HG02623 (cell line): ENCODE data around the gene CYP4F22.
"Not testable (repeated sequence)": the region's sequence is repeated elsewhere in the genome, so short reads cannot be mapped to it uniquely, and the experiment has no call there.

ENCODE experiments used
- ATAC-seq: cut with Tn5 transposase; IDR thresholded peaks from one replicate; pipeline ENCODE4 v1.9.1; 2021; ENCODE audit warnings: moderate library complexity; ENCODE audit not compliant: unreplicated experiment

The CYP4F22 gene

DNA sequence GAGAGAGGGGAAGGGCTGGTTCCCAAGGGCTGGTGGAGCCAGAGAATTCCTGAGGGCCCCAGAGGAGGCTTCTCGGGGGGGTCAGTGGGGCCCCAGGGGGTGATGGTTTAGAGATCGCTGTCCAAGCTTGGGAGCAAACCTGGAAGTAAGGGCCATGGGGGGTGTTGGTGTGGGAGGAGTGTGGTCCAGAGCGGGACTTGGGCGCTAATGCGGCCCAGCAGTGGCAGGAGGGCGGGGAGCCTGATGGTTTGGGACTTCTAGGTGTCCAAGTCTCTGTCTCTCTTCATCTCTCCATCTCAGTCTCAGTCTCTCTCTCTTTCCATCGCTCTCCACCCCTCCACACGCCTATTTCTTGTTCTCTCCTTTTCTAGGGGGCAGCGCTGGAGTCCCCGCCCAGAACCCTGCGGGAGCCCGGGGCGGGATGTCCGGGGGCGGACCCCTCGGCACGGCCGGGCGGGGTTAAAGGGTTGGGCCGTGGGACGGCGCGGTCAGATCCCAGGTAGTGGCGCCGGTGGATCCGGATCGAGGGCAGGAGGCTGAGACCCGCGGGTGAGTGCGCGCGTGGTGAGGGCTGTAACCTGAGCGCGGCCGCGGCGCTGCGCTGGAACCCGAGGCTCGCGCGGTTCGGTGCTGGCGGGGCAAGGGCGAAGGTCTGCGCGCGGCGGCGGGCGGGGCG, at the start of gene CYP4F22:
Gene CYP4F22, plus strand, starts transcription at position 491 of the 676 bp plus-strand sequence. CDS start 16,812 bp downstream, outside the sequence.
- no peak for ATAC-seq

- no peak for ATAC-seq
Measured at GRCh38 chr19:15461694-15462093, 46.6 kb upstream of the CYP4F22 start.

DNA sequence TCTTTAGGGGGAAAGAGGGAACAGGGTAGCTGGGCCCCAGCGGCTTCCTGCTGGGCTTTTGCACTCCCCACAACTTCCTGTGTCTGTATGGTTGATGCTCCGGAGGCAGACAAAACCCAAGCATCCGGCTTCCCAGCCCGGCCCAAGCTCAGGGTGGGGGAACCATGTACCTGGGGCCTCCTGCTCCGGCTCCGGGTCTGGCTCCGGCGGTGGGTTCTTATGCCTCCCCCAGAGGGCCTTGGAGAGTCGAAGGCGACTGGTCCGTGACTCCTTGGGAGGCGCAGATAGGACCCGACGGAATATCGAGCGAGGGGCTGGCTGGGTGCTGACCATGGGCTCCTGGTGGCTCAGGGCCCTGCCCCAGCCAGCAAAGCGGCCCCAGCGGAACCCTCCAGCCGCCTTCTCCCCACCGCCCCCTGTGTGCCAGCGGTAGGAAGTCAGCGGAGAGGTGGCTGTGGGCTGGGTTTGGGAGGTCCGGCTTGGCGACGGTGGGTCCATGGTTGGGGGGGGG, 44.4 kb upstream of the CYP4F22 start:
- no peak for ATAC-seq

GRCh38 chr19:15464394-15465385, 43.6 kb upstream of the CYP4F22 start, which contains the start of gene RASAL3:
Gene RASAL3 (minus strand): TSS chr19:15464544. CDS start chr19:15464358, 186 bp downstream.
- no peak for ATAC-seq

- no peak for ATAC-seq
Measured at GRCh38 chr19:15466851-15467733, 41.2 kb upstream of the CYP4F22 start.

- no peak for ATAC-seq
Measured at GRCh38 chr19:15467734-15468214, 40.6 kb upstream of the CYP4F22 start.

DNA sequence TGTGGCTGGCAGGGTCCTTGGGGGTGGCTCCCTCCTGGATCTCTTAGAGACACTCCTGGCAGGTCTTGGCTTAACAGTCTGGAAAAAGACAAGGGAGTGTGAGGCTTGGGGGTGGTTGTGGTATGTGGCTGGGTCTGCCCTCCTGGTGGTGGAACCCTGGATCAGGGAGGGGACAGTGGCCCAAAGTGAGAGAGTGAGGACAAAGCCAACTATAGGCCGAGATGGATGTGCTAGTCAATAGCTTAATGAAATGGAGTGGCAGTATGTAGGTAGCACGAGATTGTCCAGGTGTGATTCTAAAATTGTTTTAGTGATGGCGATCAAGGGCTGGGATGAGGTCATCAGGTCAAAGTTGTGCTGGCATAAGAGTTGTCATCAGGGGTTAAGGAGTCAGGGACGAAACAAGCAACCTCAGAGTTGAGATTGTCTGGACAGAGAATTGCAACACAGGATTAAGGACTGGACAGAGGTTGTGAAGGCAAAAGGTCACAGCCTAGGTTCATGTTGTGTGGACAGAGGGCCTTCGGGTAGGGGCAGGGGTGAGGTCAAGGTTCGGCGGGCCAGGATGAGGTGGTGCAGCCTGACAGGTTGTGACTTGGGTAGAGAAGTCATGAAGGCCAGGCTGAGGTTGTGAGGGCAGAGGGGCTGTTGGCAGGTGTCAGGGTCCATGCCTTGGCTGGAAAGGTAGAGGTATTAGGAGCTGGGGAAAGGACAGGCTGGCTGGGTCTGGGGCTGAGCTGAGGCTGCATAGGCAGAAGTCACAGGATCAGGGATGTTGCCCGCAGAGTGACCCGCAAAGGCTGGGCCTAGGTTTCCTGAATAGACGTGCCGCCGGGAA, 39.4 kb upstream of the CYP4F22 start:
- ATAC-seq, result no peak

DNA sequence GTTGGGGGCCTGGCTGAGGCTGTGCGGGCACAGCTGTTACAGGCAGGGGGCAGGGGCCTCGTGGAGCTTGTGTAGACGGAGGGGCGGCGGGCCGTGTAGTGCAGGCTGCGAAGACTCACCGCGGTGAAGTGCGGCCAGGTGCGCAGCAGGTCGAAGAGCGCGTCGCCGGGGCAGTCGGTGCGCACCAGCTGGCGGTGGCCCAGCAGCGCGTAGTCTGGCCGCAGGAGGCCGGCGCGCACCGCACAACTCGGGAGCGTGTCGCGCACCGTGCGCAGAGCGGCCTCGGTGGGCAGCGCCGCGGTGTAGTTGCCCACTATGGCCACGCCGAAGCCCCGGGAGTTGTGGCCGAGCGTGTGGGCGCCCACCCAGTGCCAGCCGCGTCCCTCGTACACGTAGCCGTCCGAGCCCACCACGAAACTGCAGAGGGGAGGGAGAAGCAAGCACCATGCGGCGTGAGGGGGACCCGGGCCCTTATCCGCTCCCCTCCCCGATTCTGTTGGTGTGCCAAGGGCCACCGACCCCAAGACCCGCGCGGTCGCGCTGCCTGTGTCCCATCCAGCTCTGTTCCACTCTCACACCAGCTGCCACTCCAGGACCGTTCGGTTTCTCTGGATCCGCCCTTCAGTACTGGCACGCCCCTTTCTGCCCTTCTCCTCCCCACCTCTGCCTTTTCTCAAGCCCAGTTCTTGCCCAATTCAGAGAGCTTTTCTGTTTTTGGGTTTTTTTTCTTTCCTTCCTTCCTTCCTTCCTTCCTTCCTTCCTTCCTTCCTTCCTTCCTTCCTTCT, 38.6 kb upstream of the CYP4F22 start:
- no peak for ATAC-seq

GRCh38 chr19:15471639-15472101, 36.7 kb upstream of the CYP4F22 start:
- ATAC-seq, result no peak

DNA sequence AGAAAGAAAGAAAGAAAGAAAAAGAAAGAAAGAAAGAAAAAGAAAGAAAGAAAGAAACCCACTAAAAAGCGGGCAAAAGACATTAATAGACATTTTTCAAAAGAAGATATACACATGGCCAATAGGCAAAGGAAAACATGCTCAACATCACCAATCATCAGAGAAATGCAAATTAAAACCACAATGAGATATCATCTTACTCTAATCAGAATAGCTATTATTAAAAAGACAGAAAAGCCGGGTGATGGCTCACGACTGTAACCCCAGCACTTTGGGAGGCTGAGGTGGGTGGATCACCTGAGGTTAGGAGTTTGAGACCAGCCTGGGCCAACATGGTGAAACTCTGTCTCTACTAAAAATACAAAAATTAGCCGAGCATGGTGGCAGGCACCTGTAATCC, 34.5 kb upstream of the CYP4F22 start:
- ATAC-seq, result not testable (repeated sequence)

GRCh38 chr19:15475169-15475568, 33.2 kb upstream of the CYP4F22 start:
- no peak for ATAC-seq

DNA sequence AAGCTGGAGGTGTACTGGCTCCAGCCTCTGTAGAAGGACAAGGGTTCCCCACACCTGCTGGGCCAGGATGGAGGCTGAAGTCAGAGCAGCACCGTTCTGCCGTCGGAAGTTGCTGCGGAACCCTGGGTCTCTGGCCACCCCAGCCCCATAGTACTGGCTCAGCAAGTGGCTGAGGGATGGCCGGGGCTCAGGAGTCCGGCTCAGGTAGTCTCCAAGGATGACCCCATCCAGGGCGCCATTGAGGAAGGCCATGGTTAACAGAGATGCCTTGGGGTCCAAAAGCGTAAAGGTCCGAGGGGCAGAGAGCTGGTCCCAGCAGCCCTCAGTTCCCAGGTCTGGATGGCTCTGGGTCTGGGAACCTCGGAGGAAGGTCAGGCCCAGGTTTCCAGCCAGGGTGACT, 32.7 kb upstream of the CYP4F22 start:
- ATAC-seq, result no peak

DNA sequence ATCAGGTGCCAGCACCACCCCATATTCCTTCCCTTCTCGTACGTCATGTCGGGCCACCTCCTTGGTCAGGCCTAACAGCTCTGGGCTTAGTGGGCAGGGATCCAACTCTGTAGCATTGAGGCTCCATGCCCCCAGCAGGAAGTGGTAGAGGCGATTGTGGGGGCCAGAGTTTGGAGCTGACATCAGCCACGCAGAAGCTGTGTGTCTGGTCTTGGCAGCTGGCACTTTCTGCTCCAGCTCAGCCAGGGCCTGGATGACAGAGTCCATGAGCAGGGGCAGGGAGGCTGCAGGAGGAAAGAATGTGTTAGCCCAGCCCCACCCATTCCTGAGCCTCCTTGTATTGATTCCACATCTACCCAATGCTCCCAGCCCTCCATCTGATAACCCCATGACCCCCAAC, 32.0 kb upstream of the CYP4F22 start:
- no peak for ATAC-seq

DNA sequence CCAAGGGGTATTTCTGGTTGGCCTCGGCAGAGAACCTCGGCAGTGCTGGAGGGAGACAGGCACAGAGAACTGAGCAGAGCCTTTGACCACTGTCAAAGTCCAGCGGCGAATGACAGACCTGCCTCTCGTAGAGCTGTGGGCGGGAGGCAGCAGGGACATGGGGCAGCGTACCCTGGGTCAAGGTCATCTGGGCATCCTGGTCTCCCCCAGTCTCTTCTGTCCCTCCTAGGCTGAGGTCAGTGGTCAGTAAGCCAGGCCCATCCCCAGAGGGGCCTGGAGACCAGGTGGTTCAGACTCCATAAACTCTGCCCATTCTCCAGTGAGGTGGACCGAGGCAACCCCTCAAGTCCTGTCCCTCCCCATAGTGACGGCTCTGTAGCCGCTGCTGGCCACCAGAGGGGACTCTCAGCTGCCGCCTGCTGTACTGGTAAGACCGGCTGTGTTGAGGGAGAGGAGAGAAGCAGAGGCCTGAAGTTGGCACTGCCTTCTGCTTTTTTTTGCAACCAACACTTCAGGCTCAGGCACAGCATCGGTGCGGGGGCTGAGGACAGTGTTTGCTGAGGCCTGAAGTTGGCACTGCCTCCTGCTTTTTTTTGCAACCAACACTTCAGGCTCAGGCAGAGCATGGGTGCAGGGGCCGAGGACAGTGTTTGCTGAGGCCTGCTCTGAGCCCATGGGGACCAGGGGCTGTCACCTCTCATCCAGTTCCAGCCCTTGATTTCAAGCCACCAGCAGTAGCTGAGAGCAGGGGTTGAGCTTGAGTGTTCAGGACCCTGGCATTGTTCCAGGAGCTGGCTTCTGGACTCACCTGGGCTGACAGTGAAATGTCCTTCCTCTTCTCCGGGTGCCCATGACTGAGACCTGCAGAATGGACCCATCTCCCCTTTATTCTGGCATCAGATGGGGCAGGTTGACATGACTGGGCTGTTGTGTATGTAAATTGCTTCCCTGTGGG, 28.7 kb upstream of the CYP4F22 start, which contains the start of gene PGLYRP2:
Gene PGLYRP2, minus strand, starts transcription at position 111 of the 955 bp plus-strand sequence. CDS start 130 bp downstream, outside the sequence.
- no peak for ATAC-seq

DNA sequence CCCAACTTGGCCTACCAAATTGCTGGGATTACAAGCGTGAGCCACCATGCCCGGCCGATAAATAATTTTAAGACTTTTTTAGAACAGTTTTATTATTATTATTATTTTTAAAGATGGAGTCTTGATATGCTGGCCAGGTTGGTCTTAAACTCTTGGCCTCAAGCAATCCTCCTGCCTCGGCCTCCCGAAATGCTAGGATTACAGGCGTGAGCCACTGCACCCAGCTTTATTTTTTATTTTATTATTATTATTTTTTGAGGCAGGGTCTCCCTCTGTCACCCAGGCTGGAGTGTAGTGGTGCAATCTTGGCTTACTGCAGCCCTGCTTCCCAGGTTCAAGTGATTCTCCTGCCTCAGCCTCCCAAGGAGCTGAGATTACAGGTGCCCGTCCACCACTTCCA, 27.3 kb upstream of the CYP4F22 start:
- not testable (repeated sequence) for ATAC-seq

DNA sequence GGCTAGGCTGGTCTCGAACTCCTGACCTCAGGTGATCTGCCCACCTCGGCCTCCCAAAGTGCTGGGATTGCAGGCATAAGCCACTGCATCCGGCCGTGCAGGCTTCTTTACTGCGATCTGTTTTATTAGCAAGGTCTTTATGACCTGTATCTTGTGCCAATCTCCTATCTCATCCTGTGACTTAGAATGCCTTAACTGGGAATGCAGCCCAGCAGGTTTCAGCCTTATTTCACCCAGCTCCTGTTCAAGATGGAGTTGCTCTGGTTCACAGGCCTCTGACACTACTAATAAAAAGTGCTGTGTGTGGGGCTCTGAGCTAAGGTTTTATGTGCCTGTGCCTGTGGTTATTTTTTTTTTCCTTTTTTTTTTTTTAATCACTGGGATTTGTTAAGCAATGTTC, 22.6 kb upstream of the CYP4F22 start:
- not testable (repeated sequence) for ATAC-seq

DNA sequence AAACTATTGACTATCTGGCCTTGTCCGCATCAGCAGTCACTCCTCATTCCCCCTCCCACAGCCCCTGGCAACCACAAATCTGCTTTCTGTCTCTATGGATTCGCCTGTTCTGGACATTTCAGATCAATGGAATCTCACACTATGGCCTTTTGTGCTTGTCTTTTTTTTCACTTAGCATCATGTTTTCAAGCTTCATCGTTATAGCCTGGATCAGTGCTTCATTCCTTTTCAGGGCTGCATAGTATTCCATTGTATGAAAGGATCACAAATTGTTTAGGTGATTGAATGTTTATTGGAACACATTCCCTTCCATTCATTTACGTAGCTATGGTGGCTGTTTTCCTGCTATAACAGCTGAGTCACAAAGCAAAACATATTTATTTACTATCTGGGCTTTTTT, 21.3 kb upstream of the CYP4F22 start:
- ATAC-seq, result no peak
